NK-92 (cell line): ENCODE measurements around the gene NR1D1.

Experiments used
- DNase-seq: peaks from one replicate; lab custom pipeline; 2025; ENCODE audit not compliant: unreplicated experiment; lab: John Stamatoyannopoulos, UW

Gene NR1D1

DNA sequence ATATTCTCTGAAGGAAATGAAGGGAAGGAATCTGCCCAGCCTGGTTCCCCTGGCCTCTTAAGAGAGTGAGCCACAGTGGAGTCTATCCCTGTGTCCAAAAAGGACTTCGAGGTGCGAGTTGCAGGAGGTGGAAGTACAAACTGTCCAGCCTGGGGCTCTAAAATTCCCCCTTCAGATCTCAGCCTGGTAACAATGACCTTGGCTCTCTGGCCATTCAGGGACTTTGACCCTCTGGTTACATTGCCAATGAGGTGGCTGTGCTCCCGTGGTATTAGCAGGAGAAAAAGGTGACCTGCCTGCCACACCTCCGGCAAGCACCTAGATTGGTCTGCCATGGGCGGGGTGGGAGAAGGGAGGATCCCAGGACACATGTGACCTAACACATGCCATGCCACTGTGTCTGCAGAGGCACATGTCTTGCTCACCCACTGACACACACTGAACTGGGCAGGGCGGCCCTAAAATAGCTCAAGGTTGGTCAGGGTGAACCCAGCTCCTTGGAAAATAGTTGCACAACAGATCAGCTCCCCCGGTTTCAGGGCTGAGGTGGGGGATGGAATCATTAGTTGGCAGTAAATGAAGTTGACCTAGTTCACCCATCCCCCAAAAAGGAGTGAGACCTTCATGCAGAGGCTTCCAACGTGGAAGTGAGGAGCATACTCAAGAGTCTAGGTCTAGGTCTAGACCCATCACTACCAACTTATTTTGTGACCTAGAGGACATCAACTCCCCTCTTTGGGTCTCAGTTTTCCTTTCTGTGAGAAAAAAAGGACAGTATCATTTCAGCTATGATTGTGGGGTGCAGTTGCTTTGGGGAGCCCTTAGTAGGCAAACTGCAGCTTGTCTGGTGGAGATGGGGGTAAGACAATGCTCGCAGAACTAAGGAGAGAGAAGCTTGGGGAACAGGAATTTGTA, 2.2 kb downstream of the NR1D1 start:
- no peak for DNase-seq

DNA sequence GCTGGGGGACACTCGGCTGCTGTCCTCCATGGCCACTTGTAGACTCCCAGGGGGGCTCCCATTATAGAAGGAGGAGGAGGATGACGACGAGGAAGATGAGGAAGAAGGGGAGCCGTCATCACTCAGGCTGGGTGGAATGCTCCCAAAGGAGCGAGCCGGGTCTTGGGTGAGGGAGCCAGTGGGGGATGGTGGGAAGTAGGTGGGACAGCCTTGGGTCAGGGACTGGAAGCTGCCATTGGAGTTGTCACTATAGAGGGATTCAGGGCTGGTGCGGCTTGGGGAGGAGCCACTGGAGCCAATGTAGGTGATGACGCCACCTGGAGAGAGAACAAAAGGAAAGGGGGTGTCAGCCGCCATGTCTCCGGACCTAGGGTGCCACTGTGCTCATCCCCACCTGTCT, 3.3 kb downstream of the NR1D1 start:
- no peak for DNase-seq

DNA sequence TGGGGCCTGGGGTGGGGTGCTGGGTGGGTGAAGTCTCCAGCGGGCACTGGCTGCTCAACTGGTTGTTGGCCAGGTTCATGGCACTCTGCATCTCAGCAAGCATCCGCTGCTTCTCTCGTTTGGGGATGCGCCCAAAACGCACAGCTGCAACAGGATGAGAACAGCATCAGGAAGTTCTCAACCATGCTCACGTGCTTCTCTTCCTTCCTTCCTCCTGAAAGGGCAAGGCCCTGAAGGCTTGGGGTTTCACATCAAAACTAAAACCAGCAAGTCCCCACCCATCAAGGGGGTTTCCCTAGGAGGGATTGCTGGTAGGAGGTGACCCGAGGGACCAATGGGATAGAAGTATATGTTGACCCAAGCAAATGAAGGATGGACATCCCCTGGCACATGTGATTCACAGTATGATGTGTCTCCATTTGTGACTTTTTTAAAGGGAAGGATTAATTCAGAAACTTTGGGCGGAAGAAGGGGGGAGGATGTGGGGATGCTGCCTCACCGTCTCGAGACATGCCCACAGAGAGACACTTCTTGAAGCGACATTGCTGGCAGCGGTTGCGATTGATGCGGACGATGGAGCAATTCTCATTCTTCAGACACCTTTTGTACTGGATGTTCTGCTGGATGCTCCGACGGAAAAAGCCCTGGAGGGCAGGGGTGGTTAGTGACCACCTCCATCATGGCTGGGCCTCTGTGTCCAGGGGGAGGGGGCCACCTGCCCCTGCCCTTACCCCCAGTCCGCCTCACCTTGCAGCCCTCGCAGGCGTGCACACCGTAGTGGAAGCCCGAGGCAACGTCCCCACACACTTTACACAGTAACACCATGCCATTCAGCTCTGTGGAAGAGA, 4.2 kb downstream of the NR1D1 start:
- peak; percentile 28 for DNase-seq

DNA sequence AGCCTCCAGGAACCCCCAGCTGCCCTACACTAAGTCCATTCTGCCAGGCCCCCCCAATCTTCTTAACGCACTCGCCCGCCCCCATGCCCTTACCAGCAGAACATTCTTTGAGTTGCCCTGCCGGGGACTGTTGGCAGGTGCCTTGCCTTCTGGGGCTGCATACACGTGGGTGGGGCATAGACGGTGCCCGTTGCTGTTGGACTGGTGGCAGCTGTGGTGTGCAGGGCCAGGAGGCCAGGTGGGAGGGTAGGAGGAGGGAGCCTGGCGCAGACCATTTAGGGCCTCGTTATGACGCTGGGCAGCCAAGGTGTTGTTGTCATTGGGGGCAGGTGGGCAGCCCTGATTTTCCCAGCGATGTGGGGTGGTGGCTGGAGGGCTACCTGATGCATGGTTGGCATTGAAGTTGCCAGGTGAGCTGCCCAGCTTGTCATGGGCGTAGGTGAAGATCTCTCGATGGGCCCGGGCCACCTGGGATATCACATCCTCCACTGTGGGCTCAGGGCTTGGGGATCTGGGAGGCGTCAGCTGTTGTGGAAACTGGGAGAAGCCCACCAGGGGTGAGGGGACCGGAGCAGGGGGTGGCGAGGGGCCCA, 4.9 kb downstream of the NR1D1 start:
- no peak for DNase-seq

DNA sequence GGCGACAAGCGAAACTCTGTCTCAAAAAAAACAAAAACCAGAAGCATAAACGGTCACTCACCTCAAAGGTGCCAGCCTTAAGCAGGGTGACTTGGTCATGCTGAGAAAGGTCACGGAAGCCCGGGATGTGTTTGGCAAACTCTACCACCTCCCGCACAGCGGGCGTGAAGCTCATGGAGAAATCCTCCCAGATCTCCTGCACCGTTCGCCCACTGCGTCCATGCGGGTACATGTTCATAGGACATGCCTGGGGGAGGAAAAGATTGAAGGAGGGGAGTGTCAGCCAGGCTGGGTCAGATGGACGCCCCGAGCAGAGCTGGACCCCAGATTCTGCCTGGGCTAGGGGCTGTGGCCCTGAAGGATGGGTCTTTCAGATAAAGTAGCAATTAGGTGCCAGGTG, 5.5 kb downstream of the NR1D1 start:
- DNase-seq = no peak

DNA sequence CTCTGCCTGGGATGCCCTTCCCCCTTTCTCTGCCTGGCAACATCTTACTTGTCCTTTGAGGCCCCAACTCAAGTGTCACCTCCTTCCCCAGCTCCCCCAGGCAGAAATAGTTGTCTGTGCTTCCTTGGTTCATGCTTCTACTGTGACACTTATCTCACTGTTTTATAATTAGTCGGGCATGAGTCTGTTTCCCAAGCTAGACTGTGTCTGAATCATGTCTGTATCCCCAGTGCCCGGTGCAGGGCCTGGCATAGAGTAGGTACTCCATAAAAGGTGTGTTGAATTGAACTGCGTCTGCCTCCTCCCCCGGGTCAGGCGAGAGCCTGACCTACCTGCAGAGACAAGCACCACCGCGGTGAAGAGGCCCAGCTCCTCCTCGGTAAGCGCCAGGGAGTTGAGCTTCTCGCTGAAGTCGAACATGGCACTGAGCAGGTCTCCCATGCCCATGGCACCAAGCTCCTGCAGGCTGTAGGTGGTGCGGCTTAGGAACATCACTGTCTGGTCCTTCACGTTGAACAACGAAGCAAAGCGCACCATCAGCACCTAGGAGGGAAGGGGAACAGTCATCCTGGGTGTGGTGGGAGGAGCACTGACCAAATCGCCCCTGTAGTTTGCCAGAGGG, 6.7 kb downstream of the NR1D1 start:
- no peak for DNase-seq

DNA sequence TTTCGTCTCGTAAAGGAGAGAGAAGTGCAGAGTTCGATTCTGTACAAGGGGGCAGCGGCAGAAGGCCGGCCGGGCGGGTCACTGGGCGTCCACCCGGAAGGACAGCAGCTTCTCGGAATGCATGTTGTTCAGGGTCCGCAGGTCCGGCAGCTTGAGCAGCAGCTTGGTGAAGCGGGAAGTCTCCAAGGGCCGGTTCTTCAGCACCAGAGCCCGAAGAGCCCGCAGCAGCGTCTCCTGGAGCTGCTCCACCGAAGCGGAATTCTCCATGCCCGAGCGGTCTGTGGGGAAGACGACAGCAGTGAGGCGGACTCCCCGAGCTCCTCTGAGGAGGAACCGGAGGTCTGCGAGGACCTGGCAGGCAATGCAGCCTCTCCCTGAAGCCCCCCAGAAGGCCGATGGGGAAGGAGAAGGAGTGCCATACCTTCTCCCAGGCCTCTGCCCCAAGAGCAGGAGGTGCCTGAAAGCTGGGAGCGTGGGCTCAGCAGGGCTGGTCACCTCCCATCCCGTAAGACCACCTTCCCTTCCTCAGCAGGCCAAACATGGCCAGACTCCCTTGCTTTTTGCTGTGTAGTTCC, 7.3 kb downstream of the NR1D1 start:
- no peak for DNase-seq

DNA sequence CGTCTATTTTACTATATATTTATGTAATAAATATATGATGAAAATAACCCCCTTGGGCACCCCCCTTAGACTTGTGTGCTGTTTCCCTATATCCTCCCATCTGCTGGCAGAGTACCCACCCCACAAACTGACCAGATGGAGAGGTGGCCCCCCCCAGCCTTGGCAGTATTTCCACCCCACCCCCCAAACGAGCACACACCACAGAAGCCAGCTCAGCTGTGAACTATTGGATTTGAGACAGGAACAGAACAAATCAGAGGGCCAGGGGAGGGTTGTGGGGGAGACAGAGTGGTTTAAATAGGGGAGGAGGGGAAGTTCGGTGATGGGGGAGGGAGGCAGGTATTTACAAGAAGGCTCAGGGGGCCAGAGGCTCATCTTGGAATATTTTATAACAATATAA, 7.8 kb downstream of the NR1D1 start:
- DNase-seq = no peak

DNA sequence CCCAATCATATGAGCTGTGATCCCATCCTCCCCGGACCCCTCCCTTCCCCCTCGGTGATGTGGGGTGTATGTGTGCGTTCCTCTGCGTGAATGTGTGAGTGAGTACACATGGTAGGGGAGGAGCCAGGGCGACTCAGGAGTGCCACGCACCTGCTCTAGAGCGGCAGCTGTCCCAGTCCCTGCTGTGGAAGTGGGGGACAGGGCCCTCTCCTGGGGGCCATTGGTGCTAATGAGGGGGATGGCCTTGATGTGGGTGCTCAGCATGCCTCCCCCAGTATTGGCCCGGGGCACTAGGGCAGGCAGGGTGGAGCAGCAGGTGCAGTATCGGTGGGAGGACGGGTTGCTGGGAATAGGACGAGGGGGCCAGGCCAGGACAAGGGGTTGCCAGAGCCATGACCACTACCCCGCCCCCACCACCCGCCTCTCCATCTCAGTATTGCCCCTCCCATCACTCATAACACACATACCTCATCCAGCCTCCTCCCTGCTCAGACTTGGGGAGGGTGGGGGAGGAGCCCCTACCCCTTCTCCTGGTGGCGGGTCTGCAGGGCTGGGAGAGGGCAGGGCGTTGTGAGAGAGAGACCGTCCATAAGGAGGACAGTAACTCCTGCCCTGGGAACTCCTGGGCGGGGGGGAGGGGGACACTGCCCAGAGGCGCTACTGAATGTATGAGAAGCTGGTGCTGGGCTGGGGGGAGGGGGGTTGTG, 8.5 kb downstream of the NR1D1 start:
- no peak for DNase-seq

DNA sequence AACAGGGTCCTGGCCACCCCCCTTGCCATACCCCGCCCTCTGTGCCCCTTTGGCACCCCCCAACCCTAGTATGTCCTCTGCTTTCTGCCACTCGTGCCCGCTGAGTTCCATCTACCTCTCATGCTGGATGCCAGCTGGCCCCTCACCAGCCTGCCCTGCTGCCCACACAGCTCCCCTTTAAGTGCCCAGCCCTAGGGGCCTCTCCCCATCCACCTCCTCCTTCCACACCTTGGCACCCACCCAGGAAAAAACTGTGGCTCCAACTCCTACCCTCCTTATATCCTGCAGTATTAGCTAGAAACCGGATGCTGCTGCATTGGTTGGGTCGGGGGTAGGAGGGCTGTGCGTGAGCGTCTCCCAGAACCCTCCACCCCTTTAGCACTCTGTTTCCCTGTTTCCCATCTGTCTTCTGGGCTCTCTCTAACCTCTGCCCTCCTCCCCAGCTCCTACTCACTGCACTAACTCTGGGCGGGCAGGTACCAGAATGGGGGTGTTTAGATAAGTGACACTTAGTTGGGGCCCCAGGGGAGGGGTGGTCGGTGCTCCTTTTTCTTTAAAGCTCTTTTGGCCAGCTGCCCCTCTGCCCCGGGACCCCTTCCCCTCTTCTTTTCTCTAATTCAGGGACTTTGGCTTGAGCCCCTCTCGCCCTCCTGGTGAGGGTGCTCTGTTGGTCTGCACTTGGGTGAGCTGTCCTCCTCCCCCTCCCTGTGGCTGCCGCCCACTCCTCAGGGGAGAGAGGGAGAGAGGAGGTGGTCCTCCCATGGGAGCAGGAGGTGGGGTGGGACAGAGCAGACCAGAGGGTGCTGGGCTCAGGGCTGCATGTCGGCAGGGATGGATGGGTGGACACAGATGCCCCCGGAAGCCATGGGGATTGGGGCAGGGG, 9.9 kb downstream of the NR1D1 start:
- DNase-seq = no peak

DNA sequence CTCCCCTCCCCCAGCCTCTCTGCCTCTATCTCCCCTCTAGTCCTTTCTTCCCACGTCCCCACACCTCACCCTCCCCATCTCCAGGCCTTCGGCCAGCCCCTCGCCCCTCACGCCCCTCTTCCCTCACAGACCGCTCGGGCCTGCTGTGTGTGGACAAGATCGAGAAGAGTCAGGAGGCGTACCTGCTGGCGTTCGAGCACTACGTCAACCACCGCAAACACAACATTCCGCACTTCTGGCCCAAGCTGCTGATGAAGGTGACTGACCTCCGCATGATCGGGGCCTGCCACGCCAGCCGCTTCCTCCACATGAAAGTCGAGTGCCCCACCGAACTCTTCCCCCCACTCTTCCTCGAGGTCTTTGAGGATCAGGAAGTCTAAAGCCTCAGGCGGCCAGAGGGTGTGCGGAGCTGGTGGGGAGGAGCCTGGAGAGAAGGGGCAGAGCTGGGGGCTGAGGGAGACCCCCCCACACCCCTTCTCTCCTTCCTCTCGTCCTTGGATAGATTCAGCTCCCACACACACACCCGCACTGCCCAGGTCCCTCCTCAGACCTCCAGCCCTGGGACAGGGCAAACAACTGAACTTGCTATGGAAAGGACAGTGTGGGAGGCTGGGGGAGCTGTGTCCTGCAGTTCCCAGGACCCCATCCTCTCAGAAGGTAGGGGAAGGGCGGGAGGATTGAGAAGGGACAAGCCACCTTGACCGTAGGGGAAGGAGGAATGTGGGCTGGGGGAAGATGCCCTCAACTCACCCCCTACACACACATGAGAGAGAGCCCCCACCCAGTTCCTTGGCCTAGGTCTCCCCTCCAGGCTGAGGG, 11.1 kb downstream of the NR1D1 start:
- DNase-seq = no peak

DNA sequence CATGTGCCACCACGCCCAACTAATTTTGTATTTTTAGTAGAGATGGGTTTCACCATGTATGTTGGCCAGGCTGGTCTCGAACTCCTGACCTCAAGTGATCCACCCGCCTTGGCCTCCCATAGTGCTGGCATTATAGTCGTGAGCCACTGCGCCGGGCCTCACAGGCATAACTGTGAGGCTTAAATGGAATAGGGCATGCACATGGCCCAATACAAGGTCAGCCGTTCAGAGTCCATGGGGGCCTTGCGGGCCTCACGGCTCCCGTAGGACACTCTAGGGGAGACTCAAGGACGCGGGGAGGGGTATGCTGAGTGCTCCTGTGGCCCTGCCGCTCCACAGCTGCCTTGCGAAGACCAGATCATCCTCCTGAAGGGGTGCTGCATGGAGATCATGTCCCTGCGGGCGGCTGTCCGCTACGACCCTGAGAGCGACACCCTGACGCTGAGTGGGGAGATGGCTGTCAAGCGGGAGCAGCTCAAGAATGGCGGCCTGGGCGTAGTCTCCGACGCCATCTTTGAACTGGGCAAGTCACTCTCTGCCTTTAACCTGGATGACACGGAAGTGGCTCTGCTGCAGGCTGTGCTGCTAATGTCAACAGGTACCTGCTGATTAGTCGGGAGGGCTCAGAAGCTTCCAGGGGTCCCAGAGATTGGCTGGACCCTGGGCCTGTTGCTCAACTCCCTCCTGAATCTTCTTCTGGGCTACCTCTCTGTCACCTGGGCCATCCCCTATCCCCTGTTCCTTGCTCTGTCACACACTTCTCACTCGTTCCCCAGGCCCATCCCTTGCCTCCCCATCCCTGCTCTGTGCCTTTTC, 12.3 kb downstream of the NR1D1 start:
- no peak for DNase-seq

DNA sequence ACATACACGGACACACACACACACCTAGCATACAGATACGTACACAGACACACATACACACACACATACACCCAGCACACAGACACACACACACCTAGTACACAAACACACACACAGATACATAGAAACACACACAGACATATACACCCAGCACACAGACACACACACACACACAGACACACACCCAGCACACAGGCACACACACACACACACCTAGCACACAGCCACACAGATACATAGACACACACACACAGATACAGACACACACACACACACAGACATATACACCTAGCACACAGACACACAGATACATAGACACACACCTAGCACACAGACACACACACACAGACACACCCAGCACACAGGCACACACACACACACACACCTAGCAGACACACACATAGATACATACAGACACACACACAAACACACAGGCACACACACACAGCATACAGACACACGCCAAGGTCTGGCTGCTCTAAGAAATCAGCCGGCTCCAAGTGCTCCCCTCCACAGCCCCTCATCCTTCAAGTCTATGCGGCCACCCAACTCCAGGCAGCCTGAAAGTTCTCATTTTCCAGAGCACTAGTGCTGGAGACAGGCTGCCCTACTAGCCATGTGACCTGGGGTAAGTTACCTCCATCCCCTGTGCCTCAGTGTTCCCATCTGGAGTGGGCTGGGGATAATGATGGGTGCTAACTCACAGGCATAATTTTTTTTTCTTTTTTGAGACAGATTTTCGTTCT, 13.2 kb downstream of the NR1D1 start:
- DNase-seq = no peak

DNA sequence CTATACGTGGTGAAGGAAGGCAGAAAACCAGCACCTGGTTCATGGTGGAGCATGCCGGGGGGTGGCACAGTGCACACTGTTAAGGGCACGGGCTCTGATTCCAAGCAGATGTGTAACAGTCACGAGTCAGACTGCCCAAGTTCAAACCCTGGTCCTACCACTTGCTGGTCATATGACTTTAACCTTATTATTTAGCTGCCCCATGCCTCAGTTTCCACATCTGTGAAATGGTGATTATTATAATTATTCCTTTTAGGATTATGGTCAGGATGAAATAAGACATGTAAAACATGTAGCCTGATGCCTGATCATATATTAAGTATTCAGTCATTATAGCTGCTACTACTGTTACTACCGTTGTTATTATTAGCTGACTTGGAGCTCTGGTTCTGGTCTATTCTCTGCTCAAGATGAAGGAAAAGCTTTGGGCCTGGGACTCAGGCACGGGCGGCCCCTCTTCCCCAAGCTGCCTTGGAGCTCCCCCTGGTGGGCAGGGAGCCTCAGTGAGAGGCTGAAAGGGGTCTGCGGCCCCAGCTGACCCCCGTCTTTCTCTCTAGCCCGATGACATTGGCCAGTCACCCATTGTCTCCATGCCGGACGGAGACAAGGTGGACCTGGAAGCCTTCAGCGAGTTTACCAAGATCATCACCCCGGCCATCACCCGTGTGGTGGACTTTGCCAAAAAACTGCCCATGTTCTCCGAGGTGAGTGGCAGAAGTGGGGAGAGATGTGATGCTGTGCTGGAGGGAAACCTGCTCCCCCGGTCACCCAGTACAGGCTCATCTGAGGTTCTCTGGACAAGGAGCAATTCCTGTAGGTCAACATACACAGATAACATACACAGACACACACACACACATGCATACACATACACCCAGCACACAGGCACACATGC, 14.0 kb downstream of the NR1D1 start:
- DNase-seq = no peak

DNA sequence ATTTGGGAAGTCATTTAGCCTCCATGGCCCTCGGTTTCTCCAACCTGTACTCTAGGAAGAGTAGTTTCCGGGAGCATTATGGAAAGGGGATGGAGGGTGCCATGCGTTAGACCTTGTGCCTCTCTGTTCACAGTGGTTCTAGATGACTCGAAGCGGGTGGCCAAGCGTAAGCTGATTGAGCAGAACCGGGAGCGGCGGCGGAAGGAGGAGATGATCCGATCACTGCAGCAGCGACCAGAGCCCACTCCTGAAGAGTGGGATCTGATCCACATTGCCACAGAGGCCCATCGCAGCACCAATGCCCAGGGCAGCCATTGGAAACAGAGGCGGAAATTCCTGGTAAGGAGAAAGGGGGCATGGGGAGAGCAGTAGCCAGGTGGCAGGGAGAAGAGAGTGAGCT, 15.9 kb downstream of the NR1D1 start:
- DNase-seq = no peak

DNA sequence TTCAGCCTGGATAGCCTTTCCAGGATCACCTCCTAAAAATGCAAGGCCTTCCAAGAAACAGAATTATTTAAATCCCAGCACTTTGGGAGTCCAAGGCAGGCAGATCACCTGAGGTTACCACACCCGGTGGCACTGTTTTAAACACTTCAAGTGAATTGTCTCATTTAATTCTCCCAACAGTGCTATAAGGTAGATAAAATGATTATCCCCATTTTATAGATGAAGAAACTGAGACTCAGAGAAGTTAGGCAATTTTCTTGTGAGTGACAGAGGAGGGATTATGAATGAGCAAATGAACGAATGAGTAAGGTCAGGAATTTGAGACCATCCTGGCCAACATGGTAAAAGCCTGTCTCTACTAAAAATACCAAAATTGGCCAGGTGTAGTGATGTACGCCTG, 20.8 kb downstream of the NR1D1 start:
- no peak for DNase-seq
